GM19467 (cell line): ENCODE measurements around the gene FAAH2.
"Not testable (repeated sequence)": the region's sequence is repeated elsewhere in the genome, so short reads cannot be mapped to it uniquely, and the experiment has no call there.

Experiments used
- ATAC-seq: cut with Tn5 transposase; IDR thresholded peaks from one replicate; pipeline ENCODE4 v1.9.1; 2021; ENCODE audit warnings: mild to moderate bottlenecking, moderate library complexity; ENCODE audit not compliant: unreplicated experiment

The FAAH2 gene

GRCh38 chrX:57380026-57380796 is 93.7 kb downstream of the FAAH2 start:
- ATAC-seq = no peak

- not testable (repeated sequence) for ATAC-seq
These were observed 107.7 kb downstream of the FAAH2 start for GRCh38 chrX:57394162-57394561.

DNA sequence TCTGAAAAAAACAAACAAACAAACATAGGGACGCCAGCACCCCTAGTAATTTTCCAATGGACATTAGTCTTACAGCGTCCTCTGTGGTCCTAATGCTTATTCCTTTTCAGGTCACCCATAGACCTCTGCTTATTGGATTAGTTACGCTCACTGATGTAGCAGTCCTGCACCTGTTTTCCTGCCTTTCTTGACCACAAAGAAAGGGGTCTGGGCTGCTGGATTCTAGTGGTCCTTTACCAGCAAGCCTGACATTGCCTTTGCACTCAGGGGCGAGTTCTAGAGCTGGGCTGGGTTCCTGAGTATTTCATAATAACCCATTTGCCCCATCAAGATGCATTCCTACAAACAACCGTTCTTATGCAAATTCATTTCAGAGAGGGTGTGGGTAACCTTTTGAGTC is 116.7 kb downstream of the FAAH2 start:
- not testable (repeated sequence) for ATAC-seq

- ATAC-seq = no peak
These were observed 119.6 kb downstream of the FAAH2 start for GRCh38 chrX:57406149-57406548.

DNA sequence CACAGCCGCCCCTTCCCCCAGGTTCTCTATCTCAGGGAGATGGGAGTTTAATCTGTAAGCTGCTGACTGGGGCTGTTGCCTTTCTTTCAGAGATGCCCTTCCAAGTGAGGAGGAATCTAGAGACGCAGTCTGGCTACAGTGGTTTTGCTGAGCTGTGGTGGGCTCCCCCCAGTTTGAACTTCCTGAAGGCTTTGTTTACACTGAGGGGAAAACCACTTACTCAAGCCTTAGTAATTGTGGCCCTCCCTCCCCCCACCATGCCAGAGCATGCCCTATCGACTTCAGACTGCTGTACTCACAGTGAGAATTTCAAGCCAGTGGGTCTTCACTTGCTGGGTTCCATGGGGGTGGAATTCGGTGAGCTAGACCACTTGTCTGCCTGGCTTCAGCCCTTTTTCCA is 131.3 kb downstream of the FAAH2 start:
- ATAC-seq = no peak

- no peak for ATAC-seq
These were observed 135.8 kb downstream of the FAAH2 start for GRCh38 chrX:57422289-57422688.

GRCh38 chrX:57422790-57423189 is 136.3 kb downstream of the FAAH2 start:
- ATAC-seq = no peak

GRCh38 chrX:57445076-57445475 is 158.6 kb downstream of the FAAH2 start:
- ATAC-seq = no peak

DNA sequence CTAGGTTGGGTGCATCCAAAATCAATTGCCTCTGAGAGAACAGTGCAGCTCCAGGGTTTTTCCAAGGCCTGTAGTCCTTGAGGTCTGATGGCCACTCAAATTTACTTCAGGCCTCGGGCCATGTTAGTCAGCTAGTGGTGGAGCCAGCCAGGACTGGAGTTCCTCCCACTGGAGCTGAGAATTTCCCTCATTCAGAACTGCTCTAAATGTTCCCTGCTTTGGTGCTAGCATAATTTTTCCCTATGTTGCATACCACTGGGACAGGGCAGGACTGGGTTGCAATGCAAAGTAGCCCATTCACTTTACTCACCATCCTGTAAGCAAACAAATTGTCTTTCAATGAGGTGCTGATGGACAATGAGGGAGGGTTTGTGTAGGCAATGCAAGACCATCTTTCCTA is 159.3 kb downstream of the FAAH2 start:
- ATAC-seq = no peak

GRCh38 chrX:57447856-57448255 is 161.3 kb downstream of the FAAH2 start:
- no peak for ATAC-seq

- ATAC-seq = no peak
These were observed 165.0 kb downstream of the FAAH2 start for GRCh38 chrX:57451426-57452020.

DNA sequence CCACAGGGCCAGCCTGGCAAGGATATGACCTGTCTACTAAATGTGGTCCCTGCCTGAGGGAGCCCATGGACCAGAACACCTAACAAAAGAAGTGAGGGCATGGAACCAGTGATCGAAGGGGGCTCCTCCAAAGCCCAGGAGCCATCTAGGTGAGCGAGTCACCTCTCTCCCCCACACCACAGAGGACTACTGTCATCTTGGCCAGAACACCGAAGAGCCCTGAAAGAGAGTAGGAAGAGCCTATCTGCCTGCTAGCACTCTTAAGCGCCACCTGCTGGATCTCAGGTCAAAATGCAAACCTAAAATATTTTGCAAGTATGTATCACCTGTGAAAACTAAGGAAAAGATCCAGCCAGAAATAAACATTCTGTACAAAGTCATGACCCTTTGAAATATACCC is 167.4 kb downstream of the FAAH2 start:
- no peak for ATAC-seq

DNA sequence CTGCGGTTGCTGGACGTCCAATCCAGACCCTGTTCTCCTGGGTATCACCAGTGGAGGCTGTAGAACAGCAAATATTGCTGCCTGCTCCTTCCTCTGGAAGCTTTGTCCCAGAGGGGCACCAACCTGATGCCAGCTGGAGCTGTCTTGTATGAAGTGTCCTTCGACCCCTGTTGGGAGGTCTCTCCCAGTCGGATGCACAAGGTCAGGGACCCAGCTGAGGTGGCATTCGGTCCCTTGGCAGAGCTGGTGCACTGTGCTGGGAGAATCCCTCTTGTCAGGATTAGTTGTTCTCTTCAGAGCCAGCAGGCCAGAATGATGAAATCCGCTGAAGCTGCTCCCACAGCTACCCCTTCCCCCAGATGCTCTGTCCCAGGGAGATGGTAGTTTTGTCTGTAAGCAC is 195.0 kb downstream of the FAAH2 start:
- no peak for ATAC-seq

DNA sequence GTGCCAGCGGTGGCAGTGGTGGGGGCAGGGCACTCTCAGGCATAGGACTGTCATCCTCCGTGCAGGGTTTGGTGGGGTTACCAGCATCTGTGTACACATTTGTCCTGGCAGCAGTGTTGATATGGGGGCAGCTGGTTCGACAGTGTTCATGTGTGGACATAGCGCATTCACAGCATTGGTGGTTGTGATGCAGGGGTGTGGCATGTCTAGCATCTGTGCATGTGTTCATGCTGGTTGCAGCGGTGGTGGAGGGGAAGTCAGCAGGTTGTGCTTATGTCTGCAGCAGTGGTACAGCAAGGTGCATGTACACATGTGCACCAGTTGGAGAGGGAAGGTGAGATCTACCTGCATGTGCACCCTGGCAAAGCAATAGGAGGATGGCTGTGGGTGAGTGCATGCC is 230.0 kb downstream of the FAAH2 start:
- no peak for ATAC-seq

DNA sequence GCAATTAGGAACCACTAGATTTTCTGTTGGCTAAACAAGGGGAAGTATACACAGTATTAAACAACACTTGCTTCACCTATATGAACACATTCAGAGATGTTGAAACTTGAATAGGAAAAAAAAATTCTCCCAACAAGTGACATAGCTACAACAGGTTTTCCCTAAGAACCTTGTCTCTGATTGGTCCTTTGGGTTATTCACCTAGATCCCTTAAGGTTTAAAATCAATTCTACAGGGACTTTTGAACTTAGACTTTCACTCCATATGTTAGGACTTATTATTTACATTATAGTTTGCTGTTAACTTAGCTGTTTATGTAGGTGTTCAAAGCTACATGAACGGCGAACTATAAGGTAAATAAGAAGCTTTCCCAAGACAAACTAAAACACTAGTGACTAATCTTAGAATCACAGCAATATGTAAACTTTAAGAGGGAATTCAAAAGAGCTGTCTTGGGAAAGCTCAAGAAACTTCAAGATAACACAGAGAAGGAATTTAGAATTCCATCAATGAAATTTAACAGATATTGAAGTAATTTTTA is 233.1 kb downstream of the FAAH2 start:
- no peak for ATAC-seq

GRCh38 chrX:57528670-57529255 is 242.3 kb downstream of the FAAH2 start:
- ATAC-seq = peak; percentile 61
